Uterus (tissue), 4 donors: Measurements from ENCODE around the gene KCTD18. TPM values are rescaled to one million over a fixed set of nuclear protein-coding genes. Genes with fewer than 3 reads are reported as not detected.

ENCODE experiments used
- DNase-seq, 2 donors: peaks; one replicate each; pipeline ENCODE4 v3.0.0-alpha.2; 2019 to 2020
- H3K27ac ChIP-seq, 2 donors: fragments of 200-600 bp; sonication (generic); 1 replicate in 1 of 2; 2 replicates in 1 of 2; pipeline ENCODE4 v1.5.1; 2016 to 2018
- H3K27me3 ChIP-seq, 2 donors: fragments of 200-600 bp; sonication (generic); one replicate each; pipeline ENCODE4 v1.5.1; 2018 to 2019; ENCODE audit warnings: control low read depth in 1 of 2
- H3K36me3 ChIP-seq, 2 donors: fragments of 200-600 bp; sonication (generic); one replicate each; pipeline ENCODE4 v1.5.1; 2019; ENCODE audit warnings: control low read depth in 1 of 2
- H3K4me1 ChIP-seq, 2 donors: fragments of 200-600 bp; sonication (generic); one replicate each; pipeline ENCODE4 v1.5.1; 2018 to 2019; ENCODE audit warnings: control low read depth in 1 of 2
- H3K4me3 ChIP-seq, 2 donors: fragments of 200-600 bp; sonication (generic); 1 replicate in 1 of 2; 2 replicates in 1 of 2; pipeline ENCODE4 v1.5.1; 2018 to 2019; ENCODE audit warnings: mild to moderate bottlenecking in 1 of 2
- H3K9me3 ChIP-seq, 2 donors: fragments of 200-600 bp; sonication (generic); one replicate each; pipeline ENCODE4 v1.5.1; 2019; ENCODE audit warnings: control low read depth in 1 of 2
- CTCF ChIP-seq, 4 experiments: fragments of 200-600 bp in 2 of 4; fragments of 450-650 bp in 2 of 4; sonication (generic) in 2 of 4; IDR thresholded peaks; one replicate each; pipeline ENCODE4 v1.5.1; 2016 to 2019; ENCODE audit warnings: antibody characterized with exemption in 4 of 4, mild to moderate bottlenecking in 2 of 4, moderate library complexity in 1 of 4
- POLR2A ChIP-seq, 2 donors: fragments of 450-650 bp; IDR thresholded peaks; one replicate each; pipeline ENCODE4 v1.6.1; 2016; ENCODE audit warnings: antibody characterized with exemption in 2 of 2, mild to moderate bottlenecking in 1 of 2, moderate library complexity in 1 of 2
- intact Hi-C: fragments of 100-400 bp; cut with DNase I; formaldehyde crosslinking; loops from one replicate; pipeline ENCODE4 v1.15.1; 2023; ENCODE audit warnings: low total_unique reads
- total RNA-seq, 4 donors: library from RNA; depleted of rRNA in 3 of 4; stranded (reverse); fragments of >200 nt in 3 of 4; gene quantifications; one replicate each; pipeline versions ENCODE4 v1.1.0 to v1.2.4, GENCODE V29; 2014 to 2023
- donor health status: DM: yes; HTN: yes; CAD: no.

KCTD18 gene
- total RNA-seq, 4 donors from 2014 or later: 10.5 to 77.4 (median 16.9) TPM

GRCh38 chr2:200498402-200499162 lies 11.3 kb downstream of the KCTD18 start:
- intact Hi-C loops: no loop called here
- no peaks in the 10 kb centered on the region for H3K9me3 ChIP-seq
- no peak overlapping the region for H3K4me3 ChIP-seq
- no peaks in the 10 kb centered on the region for H3K27me3 ChIP-seq
- H3K27ac ChIP-seq: no peak overlapping the region
- TF ChIP-seq CTCF (IDR thresholded peaks at IDR 0.05) (no peak), POLR2A (IDR thresholded peaks at IDR 0.05) (no peak)
- no peaks in the 10 kb centered on the region for H3K36me3 ChIP-seq
- H3K4me1 ChIP-seq: no peaks in the 10 kb centered on the region
- no peak for DNase-seq

DNA sequence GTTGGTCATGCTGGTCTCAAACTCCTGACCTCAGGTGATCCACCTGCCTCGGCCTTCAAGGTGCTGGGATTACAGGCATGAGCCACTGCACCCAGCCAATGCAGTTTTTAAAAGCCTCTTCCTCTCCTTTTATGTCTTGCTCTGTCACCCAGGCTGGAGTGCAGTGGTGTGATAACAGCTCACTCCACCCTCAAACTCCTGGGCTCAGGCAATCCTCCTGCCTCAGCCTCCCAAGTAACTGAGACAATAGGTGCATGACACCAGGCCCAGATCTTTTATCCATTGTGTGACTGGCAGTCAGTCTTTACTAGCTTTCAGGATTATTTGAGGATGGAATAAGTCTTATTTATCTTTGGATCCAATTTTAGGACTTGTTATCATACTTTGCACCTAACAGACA lies 13.2 kb downstream of the KCTD18 start:
- DNase-seq: no peak
- H3K4me1 ChIP-seq: no peaks in the 10 kb centered on the region
- H3K36me3 ChIP-seq: no peaks in the 10 kb centered on the region
- H3K9me3 ChIP-seq: no peaks in the 10 kb centered on the region
- no peak overlapping the region for H3K4me3 ChIP-seq
- H3K27me3 ChIP-seq: no peaks in the 10 kb centered on the region
- no peak for TF ChIP-seq CTCF (IDR thresholded peaks at IDR 0.05)
- intact Hi-C loops: no loop called here
- no peak overlapping the region for H3K27ac ChIP-seq

GRCh38 chr2:200494048-200494447 lies 15.8 kb downstream of the KCTD18 start:
- Histone ChIP-seq H3K27ac (no peak overlapping the region), H3K36me3 (no peaks in the 10 kb centered on the region), H3K27me3 (no peaks in the 10 kb centered on the region), H3K4me3 (no peak overlapping the region), H3K9me3 (no peaks in the 10 kb centered on the region), H3K4me1 (no peaks in the 10 kb centered on the region)
- intact Hi-C loops: no loop called here
- DNase-seq: no peak
- TF ChIP-seq CTCF (IDR thresholded peaks at IDR 0.05) (no peak), POLR2A (IDR thresholded peaks at IDR 0.05) (no peak)

DNA sequence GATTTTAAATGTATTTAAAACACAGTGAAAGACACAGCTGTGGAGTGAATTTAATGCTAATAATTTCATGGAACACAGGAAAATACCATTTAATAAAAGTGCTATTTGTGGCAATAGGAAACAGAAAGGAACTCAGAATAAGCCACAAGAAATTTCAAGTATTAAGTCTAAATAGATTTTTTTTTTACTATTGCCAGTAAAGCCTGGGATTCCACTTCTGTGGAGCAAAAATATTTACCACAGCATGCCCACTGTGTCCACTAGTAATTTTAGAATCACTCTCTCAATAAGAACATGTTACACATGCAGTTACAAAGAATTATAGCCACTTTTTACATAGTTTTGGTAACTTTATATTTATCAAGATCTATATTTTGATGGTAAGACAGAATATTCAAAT lies 17.2 kb downstream of the KCTD18 start:
- Histone ChIP-seq H3K27me3 (no peaks in the 10 kb centered on the region), H3K9me3 (no peaks in the 10 kb centered on the region), H3K27ac (no peak overlapping the region), H3K4me1 (no peaks in the 10 kb centered on the region), H3K36me3 (no peaks in the 10 kb centered on the region), H3K4me3 (no peak overlapping the region)
- intact Hi-C loops: no loop called here
- no peak for TF ChIP-seq POLR2A (IDR thresholded peaks at IDR 0.05)
- TF ChIP-seq CTCF (IDR thresholded peaks at IDR 0.05): no peak
- DNase-seq: no peak

- Histone ChIP-seq H3K27ac (no peak overlapping the region), H3K4me1 (no peaks in the 10 kb centered on the region), H3K36me3 (no peaks in the 10 kb centered on the region), H3K27me3 (no peaks in the 10 kb centered on the region), H3K9me3 (no peaks in the 10 kb centered on the region), H3K4me3 (no peak overlapping the region)
- no peak for DNase-seq
- TF ChIP-seq POLR2A (IDR thresholded peaks at IDR 0.05) (no peak), CTCF (IDR thresholded peaks at IDR 0.05) (no peak)
- intact Hi-C loops: no loop called here
Measured at GRCh38 chr2:200490001-200490400, 19.9 kb downstream of the KCTD18 start.
